IMR-90 (cell line): ENCODE results near the gene BCL6. TPM values are rescaled to one million over a fixed set of nuclear protein-coding genes. Genes with fewer than 3 reads are reported as not detected.
A peak's percentile ranks its signal among the peaks of the same experiment; 100 is the strongest.

Source experiments
- ATAC-seq: fragments of 200-7000 bp; cut with Tn5 transposase; 2 replicates; pipeline ENCODE4 v1.9.1; 2020; ENCODE audit warnings: low read depth, mild to moderate bottlenecking, moderate library complexity
- BruUV-seq: library from RNA; stranded (reverse); fragments of 400-500 nt; replicated peaks from 2 replicates; lab custom pipeline; 2021; lab: Mats Ljungman, UMichigan
- CTCF ChIA-PET: fragments of 300-600 bp; formaldehyde crosslinking; extraction: SDS; loops from one replicate; lab custom pipeline; 2021; ENCODE audit warnings: antibody characterized with exemption; lab: Yijun Ruan, JAX
- POLR2A ChIA-PET: fragments of 300-600 bp; sonication (Branson Sonifier 250); formaldehyde crosslinking; loops from one replicate; lab custom pipeline; 2022; ENCODE audit warnings: antibody characterized with exemption; ENCODE audit not compliant: unreplicated experiment; lab: Charles Lee
- DNase-seq: peaks from one replicate; pipeline ENCODE4 v3.0.0; 2013
- H2AFZ ChIP-seq: replicated peaks from 2 replicates; pipeline ENCODE3; 2013; ENCODE audit warnings: low read length, mild to moderate bottlenecking; ENCODE audit not compliant: poor library complexity
- H2AK5ac ChIP-seq: 2 replicates; pipeline ENCODE4 v1.6.1; 2013; ENCODE audit warnings: low read depth, low read length, inconsistent platforms
- H2AK9ac ChIP-seq: replicated peaks from 2 replicates; pipeline ENCODE3; 2013; ENCODE audit warnings: mild to moderate bottlenecking, low read depth, low read length, moderate library complexity; ENCODE audit not compliant: poor library complexity
- H2BK120ac ChIP-seq: 2 replicates; pipeline ENCODE4 v1.6.1; 2013; ENCODE audit warnings: low read depth, low read length, inconsistent platforms
- H2BK15ac ChIP-seq: 3 replicates; pipeline ENCODE4 v1.6.1; 2013; ENCODE audit warnings: low read depth, low read length, inconsistent platforms
- H2BK20ac ChIP-seq: 2 replicates; pipeline ENCODE4 v1.6.1; 2013; ENCODE audit warnings: low read depth, mild to moderate bottlenecking, inconsistent platforms, low read length, moderate library complexity
- H2BK5ac ChIP-seq: 2 replicates; pipeline ENCODE4 v1.6.1; 2013; ENCODE audit warnings: mild to moderate bottlenecking, low read depth, low read length, inconsistent platforms; ENCODE audit not compliant: poor library complexity, severe bottlenecking
- H3K14ac ChIP-seq: replicated peaks from 2 replicates; pipeline ENCODE4 v1.6.1; 2013; ENCODE audit warnings: low read depth, low read length, inconsistent platforms
- H3K18ac ChIP-seq: 2 replicates; pipeline ENCODE4 v1.6.1; 2013; ENCODE audit warnings: low read depth, low read length, control low read depth
- H3K23ac ChIP-seq: 2 replicates; pipeline ENCODE4 v1.6.1; 2013; ENCODE audit warnings: low read depth, low read length, inconsistent platforms
- H3K27ac ChIP-seq: 2 replicates; pipeline ENCODE4 v1.5.1; 2013; ENCODE audit warnings: mild to moderate bottlenecking, control low read depth, low read length; ENCODE audit not compliant: insufficient read depth
- H3K27me3 ChIP-seq: 2 replicates; pipeline ENCODE4 v1.6.1; 2013; ENCODE audit warnings: low read length; ENCODE audit not compliant: control insufficient read depth, insufficient read depth
- H3K36me3 ChIP-seq: 2 replicates; pipeline ENCODE4 v1.6.1; 2013; ENCODE audit warnings: low read length, mixed read lengths; ENCODE audit not compliant: control insufficient read depth, insufficient read depth
- H3K4ac ChIP-seq: 2 replicates; pipeline ENCODE4 v1.6.1; 2013; ENCODE audit warnings: low read depth, low read length, inconsistent platforms
- H3K4me1 ChIP-seq: 2 replicates; pipeline ENCODE4 v1.6.1; 2013; ENCODE audit warnings: low read length, mixed read lengths; ENCODE audit not compliant: control insufficient read depth, insufficient read depth
- H3K4me2 ChIP-seq: 2 replicates; pipeline ENCODE4 v1.6.1; 2013; ENCODE audit warnings: low read depth, mild to moderate bottlenecking, control low read depth, low read length, moderate library complexity
- H3K4me3 ChIP-seq: 2 replicates; pipeline ENCODE4 v1.5.1; 2013; ENCODE audit warnings: low read depth, mild to moderate bottlenecking, control low read depth, low read length, moderate library complexity; ENCODE audit not compliant: insufficient read depth
- H3K56ac ChIP-seq: 2 replicates; pipeline ENCODE4 v1.6.1; 2013; ENCODE audit warnings: low read length, inconsistent platforms; ENCODE audit not compliant: insufficient read depth; ENCODE audit errors: extremely low read depth
- H3K79me1 ChIP-seq, 2 experiments: 2 replicates each; pipeline ENCODE4 v1.6.1; 2013; ENCODE audit warnings: low read length in 2 of 2, inconsistent platforms in 1 of 2, low read depth in 1 of 2
- H3K9ac ChIP-seq: 2 replicates; pipeline ENCODE4 v1.6.1; 2013; ENCODE audit warnings: low read depth, low read length, control low read depth
- H3K9me1 ChIP-seq: 2 replicates; pipeline ENCODE4 v1.6.1; 2013; ENCODE audit warnings: low read length, inconsistent platforms; ENCODE audit not compliant: insufficient read depth
- H3K9me3 ChIP-seq: 2 replicates; pipeline ENCODE4 v1.6.1; 2013; ENCODE audit warnings: low read length; ENCODE audit not compliant: control insufficient read depth, insufficient read depth
- H4K20me1 ChIP-seq: 2 replicates; pipeline ENCODE4 v1.6.1; 2013; ENCODE audit warnings: low read length, inconsistent platforms; ENCODE audit not compliant: insufficient read depth
- H4K5ac ChIP-seq: 2 replicates; pipeline ENCODE4 v1.6.1; 2013; ENCODE audit warnings: mild to moderate bottlenecking, low read depth, low read length, control low read depth
- H4K8ac ChIP-seq, 2 experiments: 2 replicates each; pipeline ENCODE4 v1.6.1; 2013; ENCODE audit warnings: low read depth in 2 of 2, low read length in 2 of 2, control low read depth in 1 of 2, inconsistent platforms in 1 of 2
- H4K91ac ChIP-seq: 2 replicates; pipeline ENCODE4 v1.6.1; 2013; ENCODE audit warnings: low read depth, low read length, inconsistent platforms; ENCODE audit not compliant: insufficient read depth
- BHLHE40 ChIP-seq: fragments of 150-350 bp; IDR thresholded peaks from 2 replicates; pipeline ENCODE4 v1.6.1; 2016; ENCODE audit warnings: mild to moderate bottlenecking, low read depth, low read length
- CEBPB ChIP-seq: IDR thresholded peaks from 2 replicates; pipeline ENCODE4 v1.6.1; 2012; ENCODE audit warnings: low read depth, low read length, improper control_type of control experiment
- CHD1 ChIP-seq: IDR thresholded peaks from 2 replicates; pipeline ENCODE4 v1.6.1; 2012; ENCODE audit warnings: low read depth, low read length, improper control_type of control experiment
- CTCF ChIP-seq: conservative IDR thresholded peaks from 2 replicates; pipeline ENCODE4 v1.5.1; 2012; ENCODE audit warnings: mild to moderate bottlenecking, low read depth, low read length, improper control_type of control experiment
- FOS ChIP-seq: fragments of 150-350 bp; IDR thresholded peaks from 2 replicates; pipeline ENCODE4 v1.6.1; 2016; ENCODE audit warnings: low read depth, low read length
- MAFK ChIP-seq: IDR thresholded peaks from 2 replicates; pipeline ENCODE4 v1.6.1; 2012; ENCODE audit warnings: low read depth, low read length, improper control_type of control experiment
- MXI1 ChIP-seq: IDR thresholded peaks from 2 replicates; pipeline ENCODE4 v1.6.1; 2012; ENCODE audit warnings: low read depth, mild to moderate bottlenecking, low read length, moderate library complexity, borderline replicate concordance
- NFE2L2 ChIP-seq: fragments of 150-350 bp; IDR thresholded peaks from 2 replicates; pipeline ENCODE4 v1.6.1; 2016; ENCODE audit warnings: low read depth, mild to moderate bottlenecking, low read length
- POLR2A ChIP-seq: IDR thresholded peaks from 2 replicates; pipeline ENCODE4 v1.6.1; 2012; ENCODE audit warnings: mild to moderate bottlenecking, low read depth, low read length
- RAD21 ChIP-seq: IDR thresholded peaks from 2 replicates; pipeline ENCODE4 v1.6.1; 2012; ENCODE audit warnings: low read length, improper control_type of control experiment
- RCOR1 ChIP-seq: IDR thresholded peaks from 2 replicates; pipeline ENCODE4 v1.6.1; 2012; ENCODE audit warnings: mild to moderate bottlenecking, low read length, improper control_type of control experiment; ENCODE audit not compliant: insufficient replicate concordance
- SMC3 ChIP-seq: fragments of 150-350 bp; IDR thresholded peaks from 2 replicates; pipeline ENCODE4 v1.6.1; 2016; ENCODE audit warnings: low read depth, mild to moderate bottlenecking, antibody characterized with exemption, low read length, moderate library complexity
- USF2 ChIP-seq: fragments of 150-350 bp; IDR thresholded peaks from 2 replicates; pipeline ENCODE4 v1.6.1; 2017; ENCODE audit warnings: mild to moderate bottlenecking, antibody characterized with exemption, low read length, low read depth
- WGBS, 2 experiments: methylation state at CpG; one replicate each; pipeline versions ENCODE4 v1.1.5 to v1.1.7; 2013; ENCODE audit warnings: missing lambda C conversion rate in 2 of 2; ENCODE audit not compliant: insufficient read length in 1 of 2; ENCODE audit errors: extremely low coverage in 2 of 2; 5-methylcytosine and 5-hydroxymethylcytosine counted together
- dilution Hi-C: fragments of 300-500 bp; cut with HindIII; formaldehyde crosslinking; loops from one replicate; pipeline ENCODE4 v1.14.3; 2018; ENCODE audit warnings: low sequenced_read_pairs; ENCODE audit not compliant: unreplicated experiment
- in situ Hi-C: fragments of 300-500 bp; cut with MboI; formaldehyde crosslinking; loops from 3 replicates; pipeline ENCODE4 v1.14.3; 2019; ENCODE audit warnings: low sequenced_read_pairs, inconsistent platforms, mixed read lengths
- intact Hi-C: fragments of 100-400 bp; cut with micrococcal nuclease; formaldehyde crosslinking; loops from 2 replicates; pipeline ENCODE4 v1.10.0; 2022
- polyA plus RNA-seq, 3 experiments: library from polyadenylated mRNA; depleted of rRNA; stranded (reverse); fragments of >200 nt; gene quantifications; 2 replicates each; pipeline ENCODE4 v1.2.3, GENCODE V29; 2012; ENCODE audit warnings: low replicate concordance in 1 of 3
- total RNA-seq: library from RNA; depleted of rRNA; stranded (reverse); fragments of >200 nt; gene quantifications from 2 replicates; pipeline ENCODE4 v1.2.3, GENCODE V29; 2012

BCL6 gene
- total and polyA plus RNA-seq, 2 of the 4 experiments (the other 2 are of a cell fraction) = 19.7 to 22.6 TPM

- Histone ChIP-seq H2BK120ac (no peak overlapping the region), H2AK9ac (no peak overlapping the region), H3K79me1 (no peaks in the 10 kb centered on the region), H4K20me1 (no peaks in the 10 kb centered on the region), H4K5ac (no peak overlapping the region), H4K91ac (no peak overlapping the region), H2BK20ac (no peak overlapping the region), H3K4me3 (no peak overlapping the region), H3K14ac (no peak overlapping the region), H4K8ac (peak overlapping the region in 1 of 2 experiments; percentile 63; a peak in 1 of 4 replicates), H3K23ac (no peak overlapping the region), H3K9me1 (no peaks in the 10 kb centered on the region), H3K27ac (no peak overlapping the region), H3K27me3 (peaks cover 7% of the 10 kb centered on the region), H3K4me2 (no peak overlapping the region), H3K9ac (no peak overlapping the region), H3K36me3 (no peaks in the 10 kb centered on the region), H2BK5ac (no peak overlapping the region), H2AK5ac (no peak overlapping the region), H3K9me3 (no peaks in the 10 kb centered on the region), H3K18ac (no peak overlapping the region), H3K4ac (no peak overlapping the region), H2AFZ (peak overlapping the region; percentile 54), H2BK15ac (no peak overlapping the region), H3K4me1 (no peaks in the 10 kb centered on the region), H3K56ac (no peak overlapping the region)
- intact Hi-C loops (no loop called here), in situ Hi-C loops (loop anchor here (25.0 kb wide), 1 partner anchor 1524 kb away; no protein-coding TSS in a partner anchor), dilution Hi-C loops (no loop called here)
- no peak for ATAC-seq
- ChIA-PET POLR2A (no interaction called here), CTCF (interaction anchor here (0.7 to 2.4 kb wide), 4 partner anchors 8 to 394 kb away, joined by 3 to 12 read pairs (median 4); no protein-coding TSS in a partner anchor)
- no TSS peak for BruUV-seq
- peak; percentile 54 for DNase-seq
- TF ChIP-seq MXI1 (no peak), MAFK (no peak), FOS (no peak), POLR2A (no peak), CHD1 (no peak), RCOR1 (no peak), BHLHE40 (no peak), RAD21 (no peak), NFE2L2 (no peak), SMC3 (no peak), CTCF (no peak), USF2 (no peak), CEBPB (no peak)
- WGBS, 2 experiments = no CpG with 5 or more reads among the region's 2 CpGs
Measured at GRCh38 chr3:187713504-187713903, 31.8 kb downstream of the BCL6 start.
